Stimulated activated CD4-positive, alpha-beta T cell treated with anti-CD3 and anti-CD28 coated beads, TNF-alpha, amount 100 ng/mL, for 24 hours (primary cell): ENCODE measurements around the gene PACRG.

Experiments used
- DNase-seq, 3 experiments: peaks; one replicate each; pipeline ENCODE4 v3.0.0-alpha.2; 2020; ENCODE audit warnings: low read depth in 3 of 3

Gene PACRG

DNA sequence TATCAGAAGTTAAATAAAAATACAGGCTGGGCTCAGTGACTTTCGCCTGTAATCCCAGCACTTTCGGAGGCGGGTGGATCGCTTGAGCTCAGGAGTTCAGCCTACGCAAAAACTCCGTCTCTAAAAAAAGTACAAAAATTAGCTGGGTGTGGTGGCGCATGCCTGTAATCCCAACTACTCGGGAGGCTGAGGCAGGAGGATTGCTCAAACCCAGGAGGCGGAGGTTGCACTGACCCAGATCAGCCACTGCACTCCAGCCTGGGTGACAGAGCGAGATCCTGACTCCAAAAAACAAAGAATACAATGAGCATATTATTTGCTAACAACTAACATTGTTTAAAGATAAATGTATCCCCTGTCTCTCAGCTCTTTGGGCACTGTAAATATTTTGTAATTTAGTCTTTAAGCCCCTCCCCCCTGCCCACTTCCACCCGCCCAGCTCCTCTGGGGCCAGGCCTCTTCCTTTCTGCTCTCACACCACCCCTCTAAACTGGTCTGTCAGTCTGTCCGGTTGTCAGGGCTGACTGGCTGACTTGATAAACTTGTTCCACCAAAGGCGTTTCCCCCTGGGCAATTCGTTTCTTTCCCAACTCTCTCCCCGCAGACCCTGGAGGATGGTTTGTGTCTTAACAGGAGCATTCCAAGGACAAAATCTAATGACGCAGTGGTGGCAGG, 624.4 kb downstream of the PACRG start:
- DNase-seq: no peak

DNA sequence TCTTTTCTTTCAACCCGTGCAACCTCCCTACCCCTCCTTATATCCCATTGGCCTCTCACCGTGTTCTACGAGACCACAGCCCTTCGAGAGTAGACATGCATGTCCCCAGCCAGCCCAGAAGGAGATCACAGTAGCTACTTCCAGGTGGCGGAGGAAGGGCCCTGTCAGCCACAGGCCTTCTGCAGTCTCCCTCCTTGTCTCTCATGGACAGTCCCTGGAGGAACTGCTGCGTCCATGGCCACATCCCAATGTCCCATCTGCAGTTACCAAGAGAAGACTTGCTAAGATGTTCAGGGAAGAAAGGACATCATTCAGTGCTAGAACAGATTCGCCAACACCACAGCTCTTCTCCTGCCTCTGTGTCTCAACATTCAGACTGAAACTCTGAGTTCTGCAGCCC, 625.2 kb downstream of the PACRG start:
- no peak for DNase-seq

- DNase-seq: no peak
Measured at GRCh38 chr6:163354085-163354484, 626.3 kb downstream of the PACRG start.

GRCh38 chr6:163354761-163355425, 627.1 kb downstream of the PACRG start:
- no peak for DNase-seq

GRCh38 chr6:163355426-163355991, 627.7 kb downstream of the PACRG start:
- no peak for DNase-seq

GRCh38 chr6:163356324-163356723, 628.5 kb downstream of the PACRG start:
- DNase-seq: no peak

DNA sequence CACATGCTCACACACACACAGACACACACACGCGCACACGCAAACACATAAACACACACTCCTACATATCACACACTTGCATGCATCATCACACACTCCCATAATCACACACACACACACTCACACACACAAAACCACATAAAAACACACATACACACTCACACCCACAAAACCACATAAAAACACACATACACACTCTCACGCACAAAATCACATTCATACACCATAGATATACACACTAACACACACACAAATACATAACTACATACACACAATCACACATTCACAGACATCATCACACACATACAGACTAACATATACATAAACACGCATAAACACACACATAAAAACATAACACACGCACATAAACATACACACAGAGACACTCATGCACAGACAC, 629.0 kb downstream of the PACRG start:
- DNase-seq: no peak

DNA sequence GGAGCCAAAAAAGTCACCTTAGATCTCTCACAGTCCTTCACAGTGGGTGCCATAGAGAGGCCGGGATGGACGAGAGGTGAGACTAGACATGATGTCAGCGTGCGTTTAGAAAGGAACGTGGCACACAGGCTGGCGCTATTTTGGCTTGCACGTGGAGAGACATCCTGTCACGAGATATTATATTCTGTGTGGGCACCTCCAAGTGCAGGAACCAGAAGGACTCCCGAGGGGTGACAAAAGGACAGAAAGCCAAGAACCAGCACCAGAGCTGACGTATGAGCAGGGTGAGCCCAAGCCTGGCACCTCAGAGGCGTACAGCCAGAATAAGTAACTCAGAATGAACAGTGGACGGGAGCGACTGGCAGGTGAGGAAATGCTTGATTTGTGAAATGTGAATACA, 636.9 kb downstream of the PACRG start:
- no peak for DNase-seq
